H1 (cell line): ENCODE data around the gene SPPL2B.

Experiments used
- CTBP2 ChIP-seq: IDR thresholded peaks from 2 replicates; pipeline ENCODE4 v1.7.0; 2011; ENCODE audit warnings: borderline replicate concordance, mild to moderate bottlenecking, moderate library complexity, mixed read lengths, low read length; ENCODE audit not compliant: insufficient read depth, insufficient read length
- JUND ChIP-seq: IDR thresholded peaks from 2 replicates; pipeline ENCODE4 v1.6.1; 2011; ENCODE audit warnings: mild to moderate bottlenecking, improper control_type of control experiment, low read length
- POLR2A ChIP-seq, 2 experiments: IDR thresholded peaks; 1 replicate in 1 of 2; 2 replicates in 1 of 2; pipeline ENCODE4 v1.6.1; 2011; ENCODE audit warnings: low read depth in 2 of 2, low read length in 2 of 2, mild to moderate bottlenecking in 2 of 2; ENCODE audit errors: control extremely low read depth in 1 of 2
- POLR2AphosphoS5 ChIP-seq: IDR thresholded peaks from 2 replicates; pipeline ENCODE4 v1.6.1; 2011; ENCODE audit warnings: low read depth, low read length
- RBBP5 ChIP-seq: IDR thresholded peaks from 2 replicates; pipeline ENCODE4 v1.7.1; 2012; ENCODE audit warnings: low read depth, mild to moderate bottlenecking, inconsistent platforms, low read length, moderate library complexity, borderline replicate concordance
- SP2 ChIP-seq: IDR thresholded peaks from 2 replicates; pipeline ENCODE4 v1.6.1; 2012; ENCODE audit warnings: mild to moderate bottlenecking, low read length, inconsistent platforms
- YY1 ChIP-seq: IDR thresholded peaks from 2 replicates; pipeline ENCODE4 v1.6.1; 2011; ENCODE audit warnings: low read depth, mild to moderate bottlenecking, low read length
- TF ChIP-seq, protein P1 (sequence below), 3 experiments: IDR thresholded peaks; 1 replicate in 2 of 3; 2 replicates in 1 of 3; pipeline versions ENCODE4 v1.5.1 to v1.6.1; 2011; ENCODE audit warnings: low read length in 3 of 3, mild to moderate bottlenecking in 3 of 3, inconsistent platforms in 2 of 3, low read depth in 1 of 3, moderate library complexity in 1 of 3; ENCODE audit not compliant: insufficient read depth in 1 of 3; ENCODE audit errors: control extremely low read depth in 1 of 3
- TF ChIP-seq, protein P2 (sequence below): IDR thresholded peaks from 2 replicates; pipeline ENCODE4 v1.6.1; 2012; ENCODE audit warnings: low read length, inconsistent platforms
- TF ChIP-seq, protein P3 (sequence below): IDR thresholded peaks from 2 replicates; pipeline ENCODE4 v1.6.1; 2011; ENCODE audit warnings: low read length, improper control_type of control experiment

DNA sequence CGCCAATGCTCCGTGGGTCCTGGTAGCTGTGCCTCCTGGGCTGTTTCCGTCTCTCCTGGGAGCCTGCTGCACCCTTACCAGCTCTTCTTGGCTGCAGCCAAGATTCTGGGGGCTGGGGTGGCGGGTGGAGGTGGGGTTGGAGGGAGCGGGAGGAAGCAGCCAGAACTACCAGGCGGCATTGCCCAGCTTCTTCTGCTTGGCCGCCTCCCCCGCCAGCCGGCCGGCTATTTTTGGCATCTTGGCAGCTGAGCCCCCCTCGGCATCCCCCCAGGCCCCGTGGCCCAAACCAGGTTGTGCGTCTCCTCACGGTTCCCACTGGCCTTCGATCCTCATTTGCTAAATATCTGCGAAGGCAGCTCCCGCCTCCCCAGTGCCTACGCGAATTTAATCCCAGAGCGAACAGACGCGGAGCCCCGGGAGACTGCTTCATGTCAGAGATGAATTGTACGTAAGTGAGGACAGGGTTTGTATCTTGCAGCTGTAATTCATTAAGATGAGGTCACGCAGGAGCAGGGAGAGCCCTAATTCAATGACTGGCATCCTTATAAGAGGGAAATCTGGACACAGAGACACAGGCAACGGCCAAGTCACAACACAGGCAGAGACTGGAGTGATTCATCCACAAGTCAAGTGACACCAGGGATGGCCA, 33.7 kb upstream of the SPPL2B start:
- no peak for TF ChIP-seq POLR2A (IDR thresholded peaks at IDR 0.05; ENCODE audit: control extremely low read depth in 1 of 2, low read depth in 2 of 2, low read length in 2 of 2)
- TF ChIP-seq, protein P1, sequence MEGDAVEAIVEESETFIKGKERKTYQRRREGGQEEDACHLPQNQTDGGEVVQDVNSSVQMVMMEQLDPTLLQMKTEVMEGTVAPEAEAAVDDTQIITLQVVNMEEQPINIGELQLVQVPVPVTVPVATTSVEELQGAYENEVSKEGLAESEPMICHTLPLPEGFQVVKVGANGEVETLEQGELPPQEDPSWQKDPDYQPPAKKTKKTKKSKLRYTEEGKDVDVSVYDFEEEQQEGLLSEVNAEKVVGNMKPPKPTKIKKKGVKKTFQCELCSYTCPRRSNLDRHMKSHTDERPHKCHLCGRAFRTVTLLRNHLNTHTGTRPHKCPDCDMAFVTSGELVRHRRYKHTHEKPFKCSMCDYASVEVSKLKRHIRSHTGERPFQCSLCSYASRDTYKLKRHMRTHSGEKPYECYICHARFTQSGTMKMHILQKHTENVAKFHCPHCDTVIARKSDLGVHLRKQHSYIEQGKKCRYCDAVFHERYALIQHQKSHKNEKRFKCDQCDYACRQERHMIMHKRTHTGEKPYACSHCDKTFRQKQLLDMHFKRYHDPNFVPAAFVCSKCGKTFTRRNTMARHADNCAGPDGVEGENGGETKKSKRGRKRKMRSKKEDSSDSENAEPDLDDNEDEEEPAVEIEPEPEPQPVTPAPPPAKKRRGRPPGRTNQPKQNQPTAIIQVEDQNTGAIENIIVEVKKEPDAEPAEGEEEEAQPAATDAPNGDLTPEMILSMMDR (IDR thresholded peaks at IDR 0.05; ENCODE audit: control extremely low read depth in 1 of 3, insufficient read depth in 1 of 3, low read depth in 1 of 3, low read length in 3 of 3): no peak
- no peak for TF ChIP-seq POLR2AphosphoS5
- no peak for TF ChIP-seq JUND
- TF ChIP-seq, protein P2, sequence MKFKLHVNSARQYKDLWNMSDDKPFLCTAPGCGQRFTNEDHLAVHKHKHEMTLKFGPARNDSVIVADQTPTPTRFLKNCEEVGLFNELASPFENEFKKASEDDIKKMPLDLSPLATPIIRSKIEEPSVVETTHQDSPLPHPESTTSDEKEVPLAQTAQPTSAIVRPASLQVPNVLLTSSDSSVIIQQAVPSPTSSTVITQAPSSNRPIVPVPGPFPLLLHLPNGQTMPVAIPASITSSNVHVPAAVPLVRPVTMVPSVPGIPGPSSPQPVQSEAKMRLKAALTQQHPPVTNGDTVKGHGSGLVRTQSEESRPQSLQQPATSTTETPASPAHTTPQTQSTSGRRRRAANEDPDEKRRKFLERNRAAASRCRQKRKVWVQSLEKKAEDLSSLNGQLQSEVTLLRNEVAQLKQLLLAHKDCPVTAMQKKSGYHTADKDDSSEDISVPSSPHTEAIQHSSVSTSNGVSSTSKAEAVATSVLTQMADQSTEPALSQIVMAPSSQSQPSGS: no peak
- no peak for TF ChIP-seq RBBP5
- TF ChIP-seq YY1: no peak
- no peak for TF ChIP-seq SP2
- TF ChIP-seq, protein P3, sequence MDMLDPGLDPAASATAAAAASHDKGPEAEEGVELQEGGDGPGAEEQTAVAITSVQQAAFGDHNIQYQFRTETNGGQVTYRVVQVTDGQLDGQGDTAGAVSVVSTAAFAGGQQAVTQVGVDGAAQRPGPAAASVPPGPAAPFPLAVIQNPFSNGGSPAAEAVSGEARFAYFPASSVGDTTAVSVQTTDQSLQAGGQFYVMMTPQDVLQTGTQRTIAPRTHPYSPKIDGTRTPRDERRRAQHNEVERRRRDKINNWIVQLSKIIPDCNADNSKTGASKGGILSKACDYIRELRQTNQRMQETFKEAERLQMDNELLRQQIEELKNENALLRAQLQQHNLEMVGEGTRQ: no peak
- no peak for TF ChIP-seq CTBP2
